ENCODE measurements around the gene ATXN8OS.

The ATXN8OS gene

DNA sequence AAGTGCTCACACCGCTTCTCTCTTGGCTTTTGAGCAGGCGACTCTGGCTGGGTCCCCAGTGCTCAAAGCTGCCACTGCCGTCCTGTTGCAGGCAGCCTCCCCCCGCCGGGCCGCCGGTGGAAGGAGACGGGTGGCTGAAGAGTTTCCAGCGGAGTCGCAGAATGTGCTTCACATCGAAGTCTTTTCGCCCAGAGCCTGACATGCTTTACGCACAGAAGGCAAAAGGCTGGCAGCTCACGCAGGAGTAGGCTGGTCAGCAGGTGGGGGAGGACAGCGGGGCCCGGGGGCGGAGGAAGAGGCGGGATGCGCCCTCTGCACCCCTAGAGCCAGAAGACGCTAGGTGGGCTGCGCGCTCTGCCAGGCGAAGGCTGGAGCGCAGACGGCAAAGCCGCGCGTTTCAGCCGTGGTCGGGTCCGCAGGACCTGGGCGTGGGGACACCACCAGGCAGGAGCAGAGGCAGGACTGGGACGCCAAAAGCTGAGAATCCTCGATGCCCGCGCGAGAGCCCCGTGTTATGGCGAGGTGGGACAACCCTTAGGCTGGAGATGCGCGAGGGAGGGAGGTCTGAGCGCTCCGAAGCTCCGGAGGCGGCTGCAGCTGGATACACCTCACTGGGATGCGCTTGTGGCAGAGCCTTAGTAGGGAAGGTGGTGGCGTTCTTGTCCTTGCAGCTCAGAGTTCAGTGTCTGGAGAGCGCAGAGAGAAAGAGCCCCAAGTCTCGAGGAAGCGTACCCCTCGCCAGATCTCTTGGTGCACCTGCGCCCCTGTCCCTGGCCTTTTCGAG, at the start of gene ATXN8OS:
ATXN8OS (plus strand) TSS at position 329 of the 784 bp plus-strand sequence.
- Histone ChIP-seq H3K4me3 (ENCODE audit: low read depth, low read length, poor library complexity, severe bottlenecking) (no peak within 1 kb of the TSS), H3K4me2 (ENCODE audit: low read length) (no peak within 1 kb of the TSS)

GRCh38 chr13:70080012-70080411, 27.6 kb upstream of the ATXN8OS start:
- H3K9ac ChIP-seq (ENCODE audit: low read length) = no peak overlapping the region
- H3K4me3 ChIP-seq (ENCODE audit: low read depth, low read length, poor library complexity, severe bottlenecking) = no peak overlapping the region
- H3K36me3 ChIP-seq (ENCODE audit: insufficient read depth, low read length) = no peaks in the 10 kb centered on the region
- no peaks in the 10 kb centered on the region for H3K9me3 ChIP-seq (ENCODE audit: low read length)
- no peaks in the 10 kb centered on the region for H3F3A ChIP-seq (ENCODE audit: insufficient read depth, low read length)
- H3K4me1 ChIP-seq (ENCODE audit: insufficient read depth, low read length, severe bottlenecking) = no peaks in the 10 kb centered on the region
- H3K27me3 ChIP-seq (ENCODE audit: insufficient read depth, low read length) = no peaks in the 10 kb centered on the region
- H2AFZ ChIP-seq (ENCODE audit: low read length) = no peak overlapping the region
- TF ChIP-seq EZH2 (IDR thresholded peaks at IDR 0.05; ENCODE audit: borderline replicate concordance, low read length) = no peak
- TF ChIP-seq, protein P1, sequence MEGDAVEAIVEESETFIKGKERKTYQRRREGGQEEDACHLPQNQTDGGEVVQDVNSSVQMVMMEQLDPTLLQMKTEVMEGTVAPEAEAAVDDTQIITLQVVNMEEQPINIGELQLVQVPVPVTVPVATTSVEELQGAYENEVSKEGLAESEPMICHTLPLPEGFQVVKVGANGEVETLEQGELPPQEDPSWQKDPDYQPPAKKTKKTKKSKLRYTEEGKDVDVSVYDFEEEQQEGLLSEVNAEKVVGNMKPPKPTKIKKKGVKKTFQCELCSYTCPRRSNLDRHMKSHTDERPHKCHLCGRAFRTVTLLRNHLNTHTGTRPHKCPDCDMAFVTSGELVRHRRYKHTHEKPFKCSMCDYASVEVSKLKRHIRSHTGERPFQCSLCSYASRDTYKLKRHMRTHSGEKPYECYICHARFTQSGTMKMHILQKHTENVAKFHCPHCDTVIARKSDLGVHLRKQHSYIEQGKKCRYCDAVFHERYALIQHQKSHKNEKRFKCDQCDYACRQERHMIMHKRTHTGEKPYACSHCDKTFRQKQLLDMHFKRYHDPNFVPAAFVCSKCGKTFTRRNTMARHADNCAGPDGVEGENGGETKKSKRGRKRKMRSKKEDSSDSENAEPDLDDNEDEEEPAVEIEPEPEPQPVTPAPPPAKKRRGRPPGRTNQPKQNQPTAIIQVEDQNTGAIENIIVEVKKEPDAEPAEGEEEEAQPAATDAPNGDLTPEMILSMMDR (IDR thresholded peaks at IDR 0.05; ENCODE audit: low read length) = no peak
- no peaks in the 10 kb centered on the region for H3K9me2 ChIP-seq (ENCODE audit: low read depth, low read length)
- H3K27ac ChIP-seq (ENCODE audit: low read depth, low read length, poor library complexity, severe bottlenecking) = no peak overlapping the region
- H3K4me2 ChIP-seq (ENCODE audit: low read length) = no peak overlapping the region
- H4K20me1 ChIP-seq (ENCODE audit: insufficient read depth, low read length) = no peaks in the 10 kb centered on the region
- no peaks in the 10 kb centered on the region for H3K79me2 ChIP-seq (ENCODE audit: insufficient read depth, low read length)

More for the DNA sequence above, at the start of gene ATXN8OS:
- H4K20me1 ChIP-seq (ENCODE audit: insufficient read depth, low read length) = no peaks in the 10 kb centered on the region
- H3K36me3 ChIP-seq (ENCODE audit: insufficient read depth, low read length) = no peaks in the 10 kb centered on the region
- no peaks in the 10 kb centered on the region for H3K4me1 ChIP-seq (ENCODE audit: insufficient read depth, low read length, severe bottlenecking)
- H3K9me3 ChIP-seq (ENCODE audit: low read length) = no peaks in the 10 kb centered on the region
- H3F3A ChIP-seq (ENCODE audit: insufficient read depth, low read length) = no peaks in the 10 kb centered on the region
- TF ChIP-seq, protein P1 (IDR thresholded peaks at IDR 0.05; ENCODE audit: low read length) = no peak
- no peak for TF ChIP-seq EZH2 (IDR thresholded peaks at IDR 0.05; ENCODE audit: borderline replicate concordance, low read length)
- no peaks in the 10 kb centered on the region for H3K79me2 ChIP-seq (ENCODE audit: insufficient read depth, low read length)
- no peaks in the 10 kb centered on the region for H3K27me3 ChIP-seq (ENCODE audit: insufficient read depth, low read length)
- 0 out of 2 replicates have a peak, but pooled peaks cover 3% of the 10 kb centered on the region for H3K9me2 ChIP-seq (ENCODE audit: low read depth, low read length)
- H3K9ac ChIP-seq (ENCODE audit: low read length) = no peak within 1 kb of the TSS
- H2AFZ ChIP-seq (ENCODE audit: low read length) = no peak within 1 kb of the TSS
- no peak within 1 kb of the TSS for H3K27ac ChIP-seq (ENCODE audit: low read depth, low read length, poor library complexity, severe bottlenecking)

DNA sequence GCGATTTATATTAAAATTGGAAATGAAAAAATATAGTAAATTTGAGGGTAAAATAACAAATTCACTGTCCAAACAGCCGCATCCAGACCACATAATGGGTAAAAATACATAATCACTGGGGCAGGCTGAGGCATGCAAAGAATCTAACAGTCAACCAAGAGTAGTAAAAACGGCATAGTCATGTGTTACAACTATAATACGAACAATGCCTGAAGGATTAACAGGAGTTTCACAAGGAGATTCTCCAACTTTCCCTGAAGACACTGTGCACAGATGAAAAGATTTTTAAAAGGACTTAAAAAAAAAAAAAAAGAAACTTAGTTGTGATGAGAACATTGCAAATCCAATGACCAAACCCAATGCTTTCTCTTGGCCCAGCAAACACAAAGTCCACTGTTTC, 20.4 kb upstream of the ATXN8OS start:
- Histone ChIP-seq H3K4me3 (ENCODE audit: low read depth, low read length, poor library complexity, severe bottlenecking) (no peak overlapping the region), H4K20me1 (ENCODE audit: insufficient read depth, low read length) (no peaks in the 10 kb centered on the region), H3F3A (ENCODE audit: insufficient read depth, low read length) (no peaks in the 10 kb centered on the region), H3K36me3 (ENCODE audit: insufficient read depth, low read length) (no peaks in the 10 kb centered on the region), H3K27me3 (ENCODE audit: insufficient read depth, low read length) (no peaks in the 10 kb centered on the region), H3K27ac (ENCODE audit: low read depth, low read length, poor library complexity, severe bottlenecking) (no peak overlapping the region), H3K9me3 (ENCODE audit: low read length) (no peaks in the 10 kb centered on the region), H2AFZ (ENCODE audit: low read length) (no peak overlapping the region), H3K9me2 (ENCODE audit: low read depth, low read length) (no peaks in the 10 kb centered on the region), H3K4me1 (ENCODE audit: insufficient read depth, low read length, severe bottlenecking) (no peaks in the 10 kb centered on the region), H3K79me2 (ENCODE audit: insufficient read depth, low read length) (no peaks in the 10 kb centered on the region), H3K4me2 (ENCODE audit: low read length) (no peak overlapping the region), H3K9ac (ENCODE audit: low read length) (no peak overlapping the region)
- no peak for TF ChIP-seq EZH2 (IDR thresholded peaks at IDR 0.05; ENCODE audit: borderline replicate concordance, low read length)

- Histone ChIP-seq H4K20me1 (ENCODE audit: insufficient read depth, low read length) (no peaks in the 10 kb centered on the region), H3K4me1 (ENCODE audit: insufficient read depth, low read length, severe bottlenecking) (no peaks in the 10 kb centered on the region), H3K4me3 (ENCODE audit: low read depth, low read length, poor library complexity, severe bottlenecking) (no peak overlapping the region)
These were observed 18.7 kb upstream of the ATXN8OS start for GRCh38 chr13:70088926-70089325.

More at GRCh38 chr13:70088926-70089325, 18.7 kb upstream of the ATXN8OS start:
- Histone ChIP-seq H3K27me3 (ENCODE audit: insufficient read depth, low read length) (no peaks in the 10 kb centered on the region), H3K9ac (ENCODE audit: low read length) (no peak overlapping the region), H3K36me3 (ENCODE audit: insufficient read depth, low read length) (no peaks in the 10 kb centered on the region), H3F3A (ENCODE audit: insufficient read depth, low read length) (no peaks in the 10 kb centered on the region), H3K79me2 (ENCODE audit: insufficient read depth, low read length) (no peaks in the 10 kb centered on the region), H3K4me2 (ENCODE audit: low read length) (no peak overlapping the region), H3K27ac (ENCODE audit: low read depth, low read length, poor library complexity, severe bottlenecking) (no peak overlapping the region), H3K9me3 (ENCODE audit: low read length) (no peaks in the 10 kb centered on the region), H3K9me2 (ENCODE audit: low read depth, low read length) (no peaks in the 10 kb centered on the region), H2AFZ (ENCODE audit: low read length) (no peak overlapping the region)
- no peak for TF ChIP-seq EZH2 (IDR thresholded peaks at IDR 0.05; ENCODE audit: borderline replicate concordance, low read length)
- TF ChIP-seq, protein P1 (IDR thresholded peaks at IDR 0.05; ENCODE audit: low read length) = no peak

Measured in OCI-LY1 (cell line).